GM12865 (cell line): ENCODE data around the gene NKAPD1.
A peak's percentile ranks its signal among the peaks of the same experiment; 100 is the strongest.

Experiments
- DNase-seq: peaks from one replicate; pipeline ENCODE4 v3.0.0; 2010; ENCODE audit warnings: low read depth
- H3K4me3 ChIP-seq: 2 replicates; pipeline ENCODE4 v1.5.1; 2011; ENCODE audit warnings: mild to moderate bottlenecking, low read depth, low read length, control low read depth
- CTCF ChIP-seq: IDR thresholded peaks from 2 replicates; pipeline ENCODE4 v1.5.1; 2011; ENCODE audit warnings: low read length, control low read depth, low read depth, inconsistent platforms; ENCODE audit not compliant: insufficient read depth; ENCODE audit errors: missing control alignments

The NKAPD1 gene

GRCh38 chr11:112051768-112052167 is 22.3 kb upstream of the NKAPD1 start:
- no peak overlapping the region for H3K4me3 ChIP-seq
- DNase-seq: no peak
- TF ChIP-seq CTCF: no peak

- TF ChIP-seq CTCF: no peak
- DNase-seq: peak; percentile 21
- H3K4me3 ChIP-seq: no peak overlapping the region
Measured at GRCh38 chr11:112057170-112057569, 16.9 kb upstream of the NKAPD1 start.

- no peak for DNase-seq
- TF ChIP-seq CTCF: no peak
- H3K4me3 ChIP-seq: no peak overlapping the region
Measured at GRCh38 chr11:112058103-112058502, 16.0 kb upstream of the NKAPD1 start.

- no peak overlapping the region for H3K4me3 ChIP-seq
- no peak for TF ChIP-seq CTCF
- DNase-seq: no peak
Measured at GRCh38 chr11:112062923-112063322, 11.2 kb upstream of the NKAPD1 start.

- no peak overlapping the region for H3K4me3 ChIP-seq
- TF ChIP-seq CTCF: no peak
- no peak for DNase-seq
Measured at GRCh38 chr11:112082729-112083128, 8.6 kb downstream of the NKAPD1 start.

- peak overlapping the region; percentile 86 for H3K4me3 ChIP-seq
- peak; percentile 59 for DNase-seq
- no peak for TF ChIP-seq CTCF
Measured at GRCh38 chr11:112085822-112086421, 11.8 kb downstream of the NKAPD1 start.
